Gastroesophageal sphincter (tissue), 4 donors: ENCODE measurements around the gene FYB1. TPM values are rescaled to one million over a fixed set of nuclear protein-coding genes. Genes with fewer than 3 reads are reported as not detected.

Source experiments
- ATAC-seq: fragments of 150-250 bp; one replicate; pipeline ENCODE4 v1.9.1; 2016; ENCODE audit warnings: mild to moderate bottlenecking, moderate library complexity
- H3K27ac ChIP-seq, 4 donors: fragments of 200-600 bp; sonication (generic) in 3 of 4; 1 replicate in 3 of 4; 2 replicates in 1 of 4; pipeline ENCODE4 v1.5.1; 2016 to 2019
- H3K27me3 ChIP-seq: fragments of 200-600 bp; sonication (generic); one replicate; pipeline ENCODE4 v1.5.1; 2019
- H3K36me3 ChIP-seq, 2 donors: fragments of 200-600 bp; sonication (generic); one replicate each; pipeline ENCODE4 v1.5.1; 2019; ENCODE audit warnings: control low read depth in 1 of 2
- H3K4me1 ChIP-seq, 3 donors: fragments of 200-600 bp; sonication (generic); 1 replicate in 2 of 3; 2 replicates in 1 of 3; pipeline ENCODE4 v1.5.1; 2016 to 2019; ENCODE audit warnings: control low read depth in 2 of 3
- H3K4me3 ChIP-seq, 2 donors: fragments of 200-600 bp; sonication (generic); one replicate each; pipeline ENCODE4 v1.5.1; 2019; ENCODE audit warnings: mild to moderate bottlenecking in 1 of 2, moderate library complexity in 1 of 2
- H3K9me3 ChIP-seq, 3 donors: fragments of 200-600 bp; sonication (generic); one replicate each; pipeline ENCODE4 v1.5.1; 2017 to 2019; ENCODE audit warnings: control low read depth in 2 of 3
- CTCF ChIP-seq, 4 experiments: fragments of 200-600 bp in 2 of 4; fragments of 450-650 bp in 2 of 4; sonication (generic) in 1 of 4; IDR thresholded peaks; one replicate each; pipeline ENCODE4 v1.5.1; 2017 to 2019; ENCODE audit warnings: antibody characterized with exemption in 4 of 4, mild to moderate bottlenecking in 2 of 4, moderate library complexity in 2 of 4
- EP300 ChIP-seq: sonication (generic); formaldehyde crosslinking; IDR thresholded peaks from one replicate; pipeline ENCODE4 v1.6.1; 2017; ENCODE audit warnings: antibody characterized with exemption, mild to moderate bottlenecking
- POLR2A ChIP-seq, 2 donors: fragments of 450-650 bp; IDR thresholded peaks; one replicate each; pipeline ENCODE4 v1.6.1; 2017; ENCODE audit warnings: antibody characterized with exemption in 2 of 2, mild to moderate bottlenecking in 2 of 2, moderate library complexity in 1 of 2
- POLR2AphosphoS5 ChIP-seq: sonication (generic); formaldehyde crosslinking; IDR thresholded peaks from one replicate; pipeline ENCODE4 v1.6.1; 2017; ENCODE audit warnings: antibody characterized with exemption
- WGBS, 2 donors: methylation state at CpG; one replicate each; pipeline ENCODE4 v1.1.5; 2018; ENCODE audit warnings: low coverage in 1 of 2; 5-methylcytosine and 5-hydroxymethylcytosine counted together
- total RNA-seq, 4 donors: library from RNA; depleted of rRNA; stranded (reverse); fragments of >200 nt; gene quantifications; one replicate each; pipeline ENCODE4 v1.1.0, GENCODE V29; 2016

Gene FYB1
- total RNA-seq, 4 donors from 2014 or later = 2.5 to 9.3 (median 5.9) TPM

- TF ChIP-seq CTCF (IDR thresholded peaks at IDR 0.05) (no peak), POLR2AphosphoS5 (no peak), EP300 (no peak), POLR2A (IDR thresholded peaks at IDR 0.05) (no peak)
- peaks cover 0 to 12% (median 0%) of the 10 kb centered on the region in 3 donors for H3K4me1 ChIP-seq
- WGBS, 2 donors = 78 to 81% methylated on average over 4 to 6 of the region's 6 CpGs
- H3K27me3 ChIP-seq = no peaks in the 10 kb centered on the region
- H3K4me3 ChIP-seq = no peak overlapping the region
- no peak overlapping the region for H3K27ac ChIP-seq
- H3K9me3 ChIP-seq = no peaks in the 10 kb centered on the region
- H3K36me3 ChIP-seq = no peaks in the 10 kb centered on the region
- ATAC-seq = no peak
Measured at GRCh38 chr5:39213447-39214207, 5.7 kb downstream of the FYB1 start.

GRCh38 chr5:39211773-39212172 is 7.6 kb downstream of the FYB1 start:
- no peak for TF ChIP-seq POLR2AphosphoS5
- no peak for TF ChIP-seq CTCF (IDR thresholded peaks at IDR 0.05)
- TF ChIP-seq POLR2A (IDR thresholded peaks at IDR 0.05) = no peak
- no peak for TF ChIP-seq EP300
- Histone ChIP-seq H3K9me3 (no peaks in the 10 kb centered on the region), H3K27ac (no peak overlapping the region), H3K27me3 (no peaks in the 10 kb centered on the region), H3K4me1 (no peaks in the 10 kb centered on the region), H3K36me3 (no peaks in the 10 kb centered on the region), H3K4me3 (no peak overlapping the region)
- 69 to 75% methylated on average over 2 to 3 of the region's 3 CpGs for WGBS, 2 donors
- ATAC-seq = no peak

- Histone ChIP-seq H3K4me1 (no peaks in the 10 kb centered on the region), H3K27ac (no peak overlapping the region), H3K27me3 (no peaks in the 10 kb centered on the region), H3K36me3 (no peaks in the 10 kb centered on the region), H3K4me3 (no peak overlapping the region), H3K9me3 (no peaks in the 10 kb centered on the region)
- no peak for ATAC-seq
- TF ChIP-seq POLR2A (IDR thresholded peaks at IDR 0.05) (no peak), EP300 (no peak), POLR2AphosphoS5 (no peak), CTCF (IDR thresholded peaks at IDR 0.05) (no peak)
- 80 to 87% methylated on average over 5 to 6 of the region's 10 CpGs for WGBS, 2 donors
Measured at GRCh38 chr5:39209924-39210323, 9.4 kb downstream of the FYB1 start.

- no peak overlapping the region for H3K27ac ChIP-seq
- no peaks in the 10 kb centered on the region for H3K27me3 ChIP-seq
- H3K9me3 ChIP-seq = no peaks in the 10 kb centered on the region
- no peak for TF ChIP-seq POLR2AphosphoS5
- no peak for TF ChIP-seq POLR2A (IDR thresholded peaks at IDR 0.05)
- TF ChIP-seq EP300 = no peak
- TF ChIP-seq CTCF (IDR thresholded peaks at IDR 0.05) = no peak
- H3K36me3 ChIP-seq = no peaks in the 10 kb centered on the region
- H3K4me1 ChIP-seq = no peaks in the 10 kb centered on the region
- no peak overlapping the region for H3K4me3 ChIP-seq
- no peak for ATAC-seq
- WGBS, 2 donors = 67 to 73% methylated on average over 2 to 4 of the region's 8 CpGs
Measured at GRCh38 chr5:39208471-39208870, 10.9 kb downstream of the FYB1 start.

- no peaks in the 10 kb centered on the region for H3K4me1 ChIP-seq
- H3K36me3 ChIP-seq = no peaks in the 10 kb centered on the region
- TF ChIP-seq POLR2A (IDR thresholded peaks at IDR 0.05) (no peak), POLR2AphosphoS5 (no peak), CTCF (IDR thresholded peaks at IDR 0.05) (no peak), EP300 (no peak)
- H3K9me3 ChIP-seq = no peaks in the 10 kb centered on the region
- WGBS, 2 donors = 27 to 40% methylated on average over 3 to 5 of the region's 5 CpGs
- no peaks in the 10 kb centered on the region for H3K27me3 ChIP-seq
- H3K27ac ChIP-seq = no peak overlapping the region
- ATAC-seq = no peak
- no peak overlapping the region for H3K4me3 ChIP-seq
Measured at GRCh38 chr5:39207345-39208045, 11.9 kb downstream of the FYB1 start.
